Thoracic aorta (tissue), 2 donors: ENCODE measurements around the gene EFNA1. TPM values are rescaled to one million over a fixed set of nuclear protein-coding genes. Genes with fewer than 3 reads are reported as not detected.

ENCODE experiments used
- ATAC-seq: fragments of 150-250 bp; one replicate; pipeline ENCODE4 v1.8.0; 2017; ENCODE audit warnings: low read depth; ENCODE audit not compliant: insufficient number of reproducible peaks, low FRiP score
- DNase-seq: peaks from one replicate; pipeline ENCODE4 v3.0.0-alpha.2; 2020; ENCODE audit warnings: low spot score
- H3K27ac ChIP-seq, 2 donors: fragments of 200-600 bp; sonication (generic); 1 replicate in 1 of 2; 2 replicates in 1 of 2; pipeline ENCODE4 v1.5.1; 2016; ENCODE audit warnings: mild to moderate bottlenecking in 2 of 2, moderate library complexity in 2 of 2
- H3K27me3 ChIP-seq: fragments of 200-600 bp; sonication (generic); replicated peaks from 2 replicates; pipeline ENCODE4 v1.6.0; 2016; ENCODE audit warnings: mild to moderate bottlenecking; ENCODE audit not compliant: insufficient read depth
- H3K36me3 ChIP-seq: fragments of 200-600 bp; sonication (generic); one replicate; pipeline ENCODE4 v1.5.1; 2016
- H3K4me1 ChIP-seq, 2 donors: fragments of 200-600 bp; sonication (generic); 1 replicate in 1 of 2; 2 replicates in 1 of 2; pipeline versions ENCODE4 v1.5.1 to v1.6.0; 2016; ENCODE audit warnings: low read depth in 2 of 2, mild to moderate bottlenecking in 1 of 2; ENCODE audit not compliant: control insufficient read depth in 1 of 2
- H3K4me3 ChIP-seq: fragments of 200-600 bp; sonication (generic); 2 replicates; pipeline ENCODE4 v1.5.1; 2016; ENCODE audit warnings: mild to moderate bottlenecking
- H3K9me3 ChIP-seq: fragments of 200-600 bp; sonication (generic); 2 replicates; pipeline ENCODE4 v1.5.1; 2016
- total RNA-seq, 2 donors: library from RNA; depleted of rRNA; stranded (reverse); fragments of >200 nt; gene quantifications; one replicate each; pipeline versions ENCODE4 v1.1.0 to v1.2.3, GENCODE V29; 2016
- TF ChIP-seq, protein P1 (sequence below): fragments of 200-600 bp; sonication (generic); IDR thresholded peaks from one replicate; pipeline ENCODE4 v1.5.1; 2019; ENCODE audit warnings: antibody characterized with exemption

EFNA1 gene
- total RNA-seq, 2 donors from 2014 or later, result 4.6 to 15.4 TPM

DNA sequence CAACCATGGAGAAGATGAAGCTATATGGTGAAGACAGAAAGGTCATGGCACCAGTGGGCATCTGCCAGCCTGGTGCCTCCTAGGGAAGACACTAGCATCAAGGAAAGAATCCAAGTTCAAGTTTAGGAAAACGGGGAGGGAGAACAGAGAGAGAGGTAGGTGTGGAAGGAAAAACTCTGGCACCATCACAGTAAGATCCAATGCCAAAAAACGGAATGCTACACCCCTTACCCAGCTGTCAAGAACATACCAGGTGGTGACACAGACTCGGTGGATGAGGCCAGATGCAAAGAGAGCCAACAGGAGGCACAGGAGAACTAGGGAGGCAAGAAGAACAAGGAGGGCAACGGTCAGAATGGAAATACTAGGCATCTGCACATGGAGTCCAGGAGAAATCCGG lies 41.9 kb downstream of the EFNA1 start:
- DNase-seq, result no peak
- Histone ChIP-seq H3K9me3 (no peaks in the 10 kb centered on the region), H3K27ac (no peak overlapping the region), H3K4me1 (peaks cover 6 to 27% of the 10 kb centered on the region in 2 donors), H3K36me3 (peaks cover 7% of the 10 kb centered on the region), H3K27me3 (no peaks in the 10 kb centered on the region), H3K4me3 (no peak overlapping the region)
- no peak for ATAC-seq
- TF ChIP-seq, protein P1, sequence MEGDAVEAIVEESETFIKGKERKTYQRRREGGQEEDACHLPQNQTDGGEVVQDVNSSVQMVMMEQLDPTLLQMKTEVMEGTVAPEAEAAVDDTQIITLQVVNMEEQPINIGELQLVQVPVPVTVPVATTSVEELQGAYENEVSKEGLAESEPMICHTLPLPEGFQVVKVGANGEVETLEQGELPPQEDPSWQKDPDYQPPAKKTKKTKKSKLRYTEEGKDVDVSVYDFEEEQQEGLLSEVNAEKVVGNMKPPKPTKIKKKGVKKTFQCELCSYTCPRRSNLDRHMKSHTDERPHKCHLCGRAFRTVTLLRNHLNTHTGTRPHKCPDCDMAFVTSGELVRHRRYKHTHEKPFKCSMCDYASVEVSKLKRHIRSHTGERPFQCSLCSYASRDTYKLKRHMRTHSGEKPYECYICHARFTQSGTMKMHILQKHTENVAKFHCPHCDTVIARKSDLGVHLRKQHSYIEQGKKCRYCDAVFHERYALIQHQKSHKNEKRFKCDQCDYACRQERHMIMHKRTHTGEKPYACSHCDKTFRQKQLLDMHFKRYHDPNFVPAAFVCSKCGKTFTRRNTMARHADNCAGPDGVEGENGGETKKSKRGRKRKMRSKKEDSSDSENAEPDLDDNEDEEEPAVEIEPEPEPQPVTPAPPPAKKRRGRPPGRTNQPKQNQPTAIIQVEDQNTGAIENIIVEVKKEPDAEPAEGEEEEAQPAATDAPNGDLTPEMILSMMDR, result no peak

DNA sequence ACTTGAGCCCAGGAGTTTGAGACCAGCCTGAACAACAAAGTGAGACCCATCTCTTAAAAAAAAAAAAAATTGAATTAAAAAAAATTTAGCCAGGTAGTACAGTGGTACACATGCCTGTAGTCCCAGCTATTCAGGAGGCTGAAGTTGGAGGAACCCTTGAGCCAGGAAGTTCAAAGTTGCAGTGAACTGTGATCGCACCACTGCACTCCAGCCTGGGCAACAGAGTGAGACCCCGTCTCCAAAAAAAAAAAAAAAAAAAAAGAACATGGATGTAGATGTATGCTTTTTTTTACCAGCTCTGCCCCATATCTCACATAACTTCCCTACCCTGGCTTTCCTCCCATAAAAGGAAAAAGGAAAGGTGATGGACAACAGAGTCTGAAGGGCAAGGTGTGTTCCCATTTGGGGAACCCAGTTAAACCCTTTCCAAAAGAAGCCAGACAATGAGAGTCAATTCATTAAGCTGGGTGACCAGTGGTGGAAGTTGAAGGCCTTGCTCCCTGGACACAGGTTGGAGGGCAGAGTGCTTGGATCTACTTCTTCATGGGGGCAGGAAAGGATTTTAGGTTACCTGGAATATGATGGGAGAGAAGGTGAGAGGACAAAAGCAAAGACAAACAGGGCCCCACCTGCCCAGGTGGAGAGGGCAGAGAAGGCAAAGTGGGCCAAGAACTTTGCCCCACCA lies 42.6 kb downstream of the EFNA1 start:
- Histone ChIP-seq H3K27ac (no peak overlapping the region), H3K4me1 (peaks cover 6 to 31% of the 10 kb centered on the region in 2 donors), H3K27me3 (no peaks in the 10 kb centered on the region), H3K4me3 (no peak overlapping the region), H3K9me3 (no peaks in the 10 kb centered on the region), H3K36me3 (peaks cover 7% of the 10 kb centered on the region)
- TF ChIP-seq, protein P1, result no peak
- no peak for DNase-seq
- ATAC-seq, result no peak

DNA sequence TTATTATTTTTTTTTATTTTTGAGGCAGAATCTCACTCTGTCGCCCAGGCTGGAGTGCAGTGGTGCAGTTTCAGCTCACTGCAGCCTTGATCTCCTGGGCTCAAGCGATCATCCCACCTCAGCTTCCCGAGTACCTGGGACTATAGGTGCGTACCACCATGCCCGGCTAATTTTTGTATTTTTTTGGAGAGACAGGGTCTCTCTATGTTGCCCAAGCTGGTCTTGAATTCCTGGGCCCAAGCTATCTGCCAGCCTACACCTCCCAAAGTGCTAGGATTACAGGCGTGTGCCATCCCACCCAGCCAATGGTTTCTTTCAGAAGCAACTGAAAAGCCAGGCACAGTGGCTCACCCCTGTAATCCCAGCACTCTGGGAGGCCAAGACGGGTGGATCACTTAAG lies 43.1 kb downstream of the EFNA1 start:
- ATAC-seq (no peak), DNase-seq (no peak)
- H3K9me3 ChIP-seq, result no peaks in the 10 kb centered on the region
- H3K4me3 ChIP-seq, result no peak overlapping the region
- peaks cover 6 to 31% of the 10 kb centered on the region in 2 donors for H3K4me1 ChIP-seq
- H3K27me3 ChIP-seq, result no peaks in the 10 kb centered on the region
- peaks cover 7% of the 10 kb centered on the region for H3K36me3 ChIP-seq
- TF ChIP-seq, protein P1, result no peak
- no peak overlapping the region for H3K27ac ChIP-seq

DNA sequence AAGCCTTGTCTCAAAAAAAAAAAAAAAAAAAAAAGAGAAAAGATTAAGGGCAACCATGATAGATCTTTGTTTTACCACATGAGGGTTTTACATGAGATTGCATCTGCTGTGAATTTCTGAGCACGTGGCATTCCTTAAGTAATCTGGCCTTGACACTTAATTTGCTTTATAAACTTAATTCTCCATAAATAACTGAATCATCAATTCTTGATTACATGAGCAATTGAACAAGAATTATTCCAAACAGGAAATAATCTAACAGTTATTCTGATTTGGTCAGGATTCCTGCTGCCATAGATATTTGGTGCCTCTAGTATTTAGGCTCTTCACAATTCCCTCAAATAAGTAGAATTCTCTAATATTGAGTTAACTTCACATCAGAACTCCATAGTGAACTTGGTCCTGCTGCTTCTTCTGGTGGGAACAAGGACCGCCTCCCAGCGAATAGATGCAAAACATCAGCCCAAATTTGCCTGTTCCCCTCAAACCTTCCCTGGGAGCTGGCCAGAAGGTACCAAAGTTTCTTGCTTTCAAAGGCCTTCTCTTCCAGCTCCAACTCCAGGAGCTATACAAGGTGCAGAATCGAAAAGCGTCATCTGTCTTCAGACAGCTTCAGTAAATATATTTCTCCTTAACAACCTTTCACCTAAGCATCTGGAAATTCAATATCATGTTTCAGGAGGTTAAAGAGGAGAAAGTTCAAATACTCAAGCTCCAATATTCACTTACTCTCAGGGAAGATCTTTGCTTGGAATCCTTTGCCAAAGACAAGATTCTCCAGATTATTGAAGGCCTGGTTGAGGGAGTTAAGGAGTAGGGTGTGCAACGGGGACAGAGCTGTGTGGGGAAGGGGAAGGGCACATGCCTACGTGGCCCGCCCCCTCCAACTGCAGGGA lies 44.4 kb downstream of the EFNA1 start:
- H3K36me3 ChIP-seq, result peaks cover 7% of the 10 kb centered on the region
- no peaks in the 10 kb centered on the region for H3K9me3 ChIP-seq
- H3K4me3 ChIP-seq, result peak overlapping the region; percentile 78
- peaks cover 10 to 35% of the 10 kb centered on the region in 2 donors for H3K4me1 ChIP-seq
- no peak for ATAC-seq
- TF ChIP-seq, protein P1, result no peak
- peak overlapping the region; percentile 82 to 91 for H3K27ac ChIP-seq
- no peaks in the 10 kb centered on the region for H3K27me3 ChIP-seq
- no peak for DNase-seq

DNA sequence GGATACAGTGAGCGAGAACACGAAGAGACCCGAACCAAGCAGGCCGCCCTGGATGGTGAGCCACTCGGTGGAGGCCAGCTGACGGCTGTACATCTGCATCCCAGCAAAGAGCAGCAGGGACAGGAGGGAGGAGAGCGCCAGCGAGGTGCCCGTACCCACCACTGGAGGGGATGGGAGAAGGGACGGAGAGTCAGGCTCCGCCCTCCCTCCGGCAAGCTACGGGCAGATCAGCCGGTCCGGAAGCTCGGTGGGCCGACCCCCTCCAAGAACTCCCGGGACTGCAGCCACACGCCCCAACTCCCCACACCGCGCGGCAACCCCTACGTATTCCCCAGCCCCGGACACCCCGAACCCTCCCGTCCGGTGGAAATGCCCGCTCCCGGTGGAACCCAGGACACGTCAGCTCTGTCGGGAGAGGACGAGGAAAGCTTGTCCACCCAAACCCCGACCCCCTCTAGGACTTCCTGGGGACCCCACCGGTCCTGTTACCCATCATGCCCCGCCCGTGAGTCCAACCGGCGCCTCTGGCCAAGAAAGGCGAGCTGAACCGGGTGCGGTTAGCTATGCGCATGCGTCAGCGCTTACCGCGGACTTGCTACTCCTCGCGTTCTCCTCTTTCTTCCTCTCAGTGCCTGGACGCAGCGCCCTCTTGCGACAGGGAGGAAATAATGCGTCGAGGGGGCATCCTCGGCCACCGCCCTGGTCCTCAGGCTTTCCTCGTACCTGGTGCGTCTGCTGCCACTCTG lies 45.2 kb downstream of the EFNA1 start, which contains the start of gene KRTCAP2:
TSS of gene KRTCAP2 (minus strand) at position 573 of the 746 bp plus-strand sequence. CDS start at position 493, 80 bp downstream.
- H3K9me3 ChIP-seq, result no peaks in the 10 kb centered on the region
- TF ChIP-seq, protein P1, result peak; percentile 86
- no peaks in the 10 kb centered on the region for H3K27me3 ChIP-seq
- H3K4me1 ChIP-seq, result peaks cover 8 to 33% of the 10 kb centered on the region in 2 donors
- H3K36me3 ChIP-seq, result peaks cover 7% of the 10 kb centered on the region
- ATAC-seq (peak; percentile 84), DNase-seq (peak; percentile 79)
- H3K27ac ChIP-seq, result peak within 1 kb of the TSS; percentile 82 to 91
- H3K4me3 ChIP-seq, result peak within 1 kb of the TSS; percentile 78
